ENCODE data around the gene C1GALT1. TPM values are rescaled to one million over a fixed set of nuclear protein-coding genes. Genes with fewer than 3 reads are reported as not detected.

The C1GALT1 gene
- total RNA-seq, 4 donors from 2014 or later: 17.6 to 38.3 (median 30.8) TPM

GRCh38 chr7:7173956-7174632 lies 8.2 kb upstream of the C1GALT1 start:
- ATAC-seq (ENCODE audit: low FRiP score) (no peak), DNase-seq (ENCODE audit: low spot score) (no peak)
- TF ChIP-seq CTCF (IDR thresholded peaks at IDR 0.05): no peak

GRCh38 chr7:7175075-7175695 lies 7.2 kb upstream of the C1GALT1 start:
- DNase-seq (ENCODE audit: low spot score) (no peak), ATAC-seq (ENCODE audit: low FRiP score) (no peak)
- TF ChIP-seq CTCF (IDR thresholded peaks at IDR 0.05): no peak

GRCh38 chr7:7176406-7177043 lies 5.8 kb upstream of the C1GALT1 start:
- ATAC-seq (ENCODE audit: low FRiP score) (peak; percentile 48), DNase-seq (ENCODE audit: low spot score) (no peak)
- no peak for TF ChIP-seq CTCF (IDR thresholded peaks at IDR 0.05)

GRCh38 chr7:7177044-7177517 lies 5.3 kb upstream of the C1GALT1 start:
- ATAC-seq (ENCODE audit: low FRiP score): peak; percentile 59
- no peak for DNase-seq (ENCODE audit: low spot score)
- TF ChIP-seq CTCF (IDR thresholded peaks at IDR 0.05): no peak

GRCh38 chr7:7178081-7178480 lies 4.3 kb upstream of the C1GALT1 start:
- ATAC-seq (ENCODE audit: low FRiP score) (no peak), DNase-seq (ENCODE audit: low spot score) (no peak)
- no peak for TF ChIP-seq CTCF (IDR thresholded peaks at IDR 0.05)

- no peak for TF ChIP-seq CTCF (IDR thresholded peaks at IDR 0.05)
- DNase-seq (ENCODE audit: low spot score) (no peak), ATAC-seq (ENCODE audit: low FRiP score) (no peak)
These were observed 3.4 kb upstream of the C1GALT1 start for GRCh38 chr7:7178906-7179305.
